ENCODE results near the gene P4HTM.
A peak's percentile ranks its signal among the peaks of the same experiment; 100 is the strongest.

P4HTM gene

GRCh38 chr3:48989796-48990635 is at the start of gene P4HTM:
P4HTM (plus strand) TSS chr3:48990241; CDS start chr3:48990257, 16 bp downstream.
- DNase-seq (ENCODE audit: low read depth): peak; percentile 96
- peak; percentile 68 for TF ChIP-seq CTCF (conservative IDR thresholded peaks at IDR 0.05; ENCODE audit: low read depth, low read length)
- H3K4me3 ChIP-seq (ENCODE audit: low read depth, low read length): peak within 1 kb of the TSS; percentile 74

GRCh38 chr3:48945432-48945831 is 44.6 kb upstream of the P4HTM start:
- TF ChIP-seq CTCF (conservative IDR thresholded peaks at IDR 0.05; ENCODE audit: low read depth, low read length): no peak
- no peak for DNase-seq (ENCODE audit: low read depth)
- no peak overlapping the region for H3K4me3 ChIP-seq (ENCODE audit: low read depth, low read length)

GRCh38 chr3:48945891-48946549 is 44.0 kb upstream of the P4HTM start:
- no peak for DNase-seq (ENCODE audit: low read depth)
- H3K4me3 ChIP-seq (ENCODE audit: low read depth, low read length): no peak overlapping the region
- TF ChIP-seq CTCF (conservative IDR thresholded peaks at IDR 0.05; ENCODE audit: low read depth, low read length): no peak

GRCh38 chr3:48949376-48949717 is 40.7 kb upstream of the P4HTM start:
- DNase-seq (ENCODE audit: low read depth): no peak
- no peak for TF ChIP-seq CTCF (conservative IDR thresholded peaks at IDR 0.05; ENCODE audit: low read depth, low read length)

GRCh38 chr3:48950051-48950450 is 40.0 kb upstream of the P4HTM start:
- TF ChIP-seq CTCF (conservative IDR thresholded peaks at IDR 0.05; ENCODE audit: low read depth, low read length): no peak
- no peak for DNase-seq (ENCODE audit: low read depth)

More at GRCh38 chr3:48949376-48949717, 40.7 kb upstream of the P4HTM start:
- no peak overlapping the region for H3K4me3 ChIP-seq (ENCODE audit: low read depth, low read length)

GRCh38 chr3:48951764-48952163 is 38.3 kb upstream of the P4HTM start:
- DNase-seq (ENCODE audit: low read depth): no peak
- no peak overlapping the region for H3K4me3 ChIP-seq (ENCODE audit: low read depth, low read length)
- TF ChIP-seq CTCF (conservative IDR thresholded peaks at IDR 0.05; ENCODE audit: low read depth, low read length): no peak

More at GRCh38 chr3:48950051-48950450, 40.0 kb upstream of the P4HTM start:
- H3K4me3 ChIP-seq (ENCODE audit: low read depth, low read length): no peak overlapping the region
